GM19025 (cell line): ENCODE data around the gene R3HDM2.
"Not testable (repeated sequence)": the region's sequence is repeated elsewhere in the genome, so short reads cannot be mapped to it uniquely, and the experiment has no call there.

Experiments used
- ATAC-seq: cut with Tn5 transposase; IDR thresholded peaks from one replicate; pipeline ENCODE4 v1.9.1; 2021; ENCODE audit warnings: mild to moderate bottlenecking, low read depth, moderate library complexity; ENCODE audit not compliant: unreplicated experiment

Gene R3HDM2

DNA sequence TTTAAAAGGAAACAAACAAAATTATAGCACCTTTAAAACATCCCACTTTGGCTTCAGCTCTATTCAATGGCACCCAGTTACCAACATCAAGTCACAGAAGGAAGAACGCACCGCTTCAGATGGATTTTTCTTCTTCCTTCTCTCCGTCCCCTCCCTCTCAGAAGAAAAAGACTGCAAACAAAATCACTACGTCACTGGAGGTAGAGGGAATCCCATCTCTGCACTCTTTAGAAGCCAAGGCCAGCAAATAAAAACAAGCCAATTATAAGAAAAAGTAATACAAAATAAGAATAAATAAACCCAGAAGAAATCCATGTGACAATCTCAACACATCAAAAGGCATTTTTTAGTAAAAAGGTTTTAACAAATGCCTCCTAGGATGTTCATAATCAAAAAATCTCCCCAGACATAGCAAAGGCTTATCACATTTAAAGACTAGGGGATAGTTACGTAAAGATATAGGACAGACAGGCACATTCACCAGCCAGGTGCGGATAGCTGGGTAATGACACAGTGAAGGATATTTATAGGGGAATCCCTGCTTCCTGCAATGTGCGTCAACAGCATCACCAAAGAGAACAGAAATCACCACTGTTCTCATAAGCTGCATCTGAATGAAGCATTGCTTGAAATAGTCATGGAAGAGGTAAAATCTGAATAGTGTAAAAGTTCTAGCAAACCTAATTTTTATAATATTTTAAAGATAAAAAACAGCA lies 89.4 kb downstream of the R3HDM2 start:
- ATAC-seq, result no peak

GRCh38 chr12:57340104-57340503 lies 90.7 kb downstream of the R3HDM2 start:
- no peak for ATAC-seq

GRCh38 chr12:57336299-57336698 lies 94.5 kb downstream of the R3HDM2 start:
- ATAC-seq, result not testable (repeated sequence)

DNA sequence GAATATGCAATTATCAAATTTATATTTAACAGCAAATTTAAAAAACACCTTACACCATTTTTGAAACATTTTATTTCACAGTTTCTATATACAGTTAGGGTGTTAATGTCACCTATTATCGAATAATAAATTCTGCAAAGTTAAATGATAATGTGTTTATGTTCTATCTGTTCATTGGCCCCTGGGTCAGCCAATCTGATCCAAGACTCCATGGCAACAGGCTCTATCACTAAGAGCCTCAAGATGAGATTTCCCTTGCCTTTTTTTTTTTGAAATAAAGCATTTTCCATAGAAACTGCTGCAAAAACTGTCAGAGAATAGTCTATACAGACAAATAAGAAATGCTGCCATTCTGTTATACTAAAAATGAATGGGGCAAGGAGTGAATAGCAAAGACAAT lies 96.6 kb downstream of the R3HDM2 start:
- ATAC-seq, result no peak

- no peak for ATAC-seq
These were observed 98.1 kb downstream of the R3HDM2 start for GRCh38 chr12:57332646-57333312.

GRCh38 chr12:57330992-57331391 lies 99.9 kb downstream of the R3HDM2 start:
- ATAC-seq, result no peak

DNA sequence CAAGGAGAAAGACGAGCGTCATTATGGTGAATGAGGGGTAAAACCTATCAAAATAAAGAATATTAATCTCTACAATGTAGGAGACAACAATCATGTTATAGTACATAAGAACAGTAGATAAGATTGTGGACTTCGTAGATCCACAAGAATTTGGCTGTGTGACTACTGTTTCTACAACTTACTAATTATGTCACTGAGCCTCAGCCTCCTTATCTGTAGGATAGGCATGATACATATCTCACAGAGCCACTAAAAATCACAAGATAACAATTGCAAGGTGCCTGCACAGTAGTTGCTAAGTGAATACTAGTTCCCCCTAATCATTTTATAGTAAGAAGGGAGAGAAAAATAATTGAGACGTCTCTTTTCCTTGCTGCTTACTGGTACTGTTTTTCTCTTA lies 101.6 kb downstream of the R3HDM2 start:
- no peak for ATAC-seq

DNA sequence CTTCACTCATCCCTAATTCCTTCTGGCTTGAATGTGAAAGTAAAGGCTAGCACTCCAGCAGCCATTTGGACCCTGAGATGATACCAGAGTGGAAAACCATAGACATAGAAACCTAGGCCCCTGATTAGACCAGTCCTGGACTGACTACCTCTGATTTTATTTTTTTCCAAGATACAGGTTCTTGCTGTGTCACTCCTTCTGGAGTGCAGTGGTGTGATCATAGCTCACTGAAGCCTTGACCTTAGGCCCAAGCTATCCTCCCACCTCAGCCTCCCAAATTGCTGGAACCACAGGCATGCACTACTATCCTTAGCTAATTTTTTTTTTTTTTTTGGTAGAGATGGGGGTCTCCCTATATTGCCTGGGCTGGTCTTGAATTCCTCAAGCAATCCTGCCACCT lies 105.4 kb downstream of the R3HDM2 start:
- ATAC-seq, result no peak

DNA sequence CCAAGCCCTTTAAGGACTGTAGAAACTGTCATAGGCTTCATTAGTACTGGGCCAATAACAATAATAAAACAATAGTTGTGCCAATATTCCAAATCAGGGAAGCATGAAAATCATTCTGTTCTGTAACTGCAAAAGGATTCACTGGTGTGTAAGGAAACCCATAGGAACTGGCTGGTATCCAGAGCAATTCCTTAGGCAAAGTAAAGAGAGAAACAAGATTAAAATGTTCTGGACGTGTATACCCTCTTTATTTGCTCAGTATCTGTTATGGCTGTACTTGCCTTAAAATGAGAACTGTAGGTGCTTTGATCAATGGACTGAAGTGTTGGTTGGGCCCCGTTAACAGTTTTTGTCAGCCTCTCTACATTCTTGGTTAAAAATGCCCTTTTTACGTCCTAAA lies 107.4 kb downstream of the R3HDM2 start:
- no peak for ATAC-seq

DNA sequence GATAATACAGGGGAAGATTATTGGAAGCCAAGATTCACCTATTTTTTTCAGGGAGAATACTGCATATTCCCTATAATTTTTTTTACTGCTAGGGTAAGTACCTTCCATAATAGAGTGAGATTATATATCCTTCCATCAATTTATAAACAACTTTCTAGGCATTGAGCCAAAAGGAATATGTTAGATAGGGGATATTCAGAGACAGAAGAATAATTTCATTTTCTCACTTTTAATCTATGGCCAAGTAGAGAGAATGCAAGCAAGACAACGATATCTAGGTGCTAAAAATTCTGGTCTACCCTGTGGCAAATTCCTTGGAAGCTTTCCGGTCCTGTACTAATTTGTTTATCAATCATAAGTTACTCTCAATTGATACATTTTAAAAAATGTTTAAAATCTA lies 110.2 kb downstream of the R3HDM2 start:
- ATAC-seq, result no peak

GRCh38 chr12:57319678-57320469 lies 111.0 kb downstream of the R3HDM2 start:
- ATAC-seq, result no peak

GRCh38 chr12:57315681-57316080 lies 115.2 kb downstream of the R3HDM2 start:
- no peak for ATAC-seq

DNA sequence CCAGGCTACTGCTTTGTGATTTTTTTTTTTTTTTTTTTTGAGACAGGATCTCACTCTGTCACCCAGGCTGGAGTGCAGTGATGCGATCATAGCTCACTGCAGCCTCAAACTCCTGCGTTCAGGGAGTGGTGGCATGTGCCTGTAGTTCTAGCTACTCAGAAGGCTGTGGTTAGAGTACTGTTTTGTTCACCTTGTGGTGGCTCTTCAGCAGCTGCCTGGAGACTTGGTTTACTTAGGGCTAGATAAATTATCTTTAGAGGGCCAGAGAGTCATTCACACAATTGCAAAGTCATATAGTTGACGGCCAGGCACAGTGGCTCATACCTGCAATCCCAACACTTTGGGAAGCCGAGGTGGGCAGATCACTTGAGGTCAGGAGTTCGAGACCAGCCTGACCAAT lies 118.6 kb downstream of the R3HDM2 start:
- not testable (repeated sequence) for ATAC-seq

GRCh38 chr12:57309420-57309819 lies 121.4 kb downstream of the R3HDM2 start:
- ATAC-seq, result no peak

DNA sequence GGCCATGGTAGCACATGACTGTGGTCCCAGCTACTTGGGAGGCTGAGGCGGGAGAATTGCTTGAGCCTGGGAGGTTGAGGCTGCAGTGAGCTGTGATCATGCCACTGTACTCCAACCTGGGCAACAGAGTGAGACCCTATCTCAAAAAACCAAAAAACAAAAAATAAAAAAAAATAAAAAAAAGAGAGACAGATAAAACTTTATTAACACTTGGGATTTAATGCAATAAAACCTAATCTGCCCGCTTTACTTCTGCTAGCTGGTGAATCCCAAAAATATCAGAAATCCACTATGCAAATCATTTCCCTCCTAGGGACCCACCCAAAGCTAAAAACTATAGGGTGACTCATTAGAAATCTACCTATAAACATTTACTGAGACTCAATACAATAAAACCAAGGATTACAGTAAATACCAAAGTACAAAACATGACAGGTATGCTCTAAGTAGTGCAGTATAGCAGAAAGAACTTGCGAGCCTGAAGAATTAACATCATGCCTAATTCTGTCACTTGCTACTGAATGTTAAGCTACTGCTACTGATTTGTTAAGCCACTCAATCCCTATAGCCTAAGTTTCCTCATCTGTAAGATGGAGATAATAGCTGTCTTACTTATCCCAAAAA lies 129.8 kb downstream of the R3HDM2 start:
- no peak for ATAC-seq

GRCh38 chr12:57299514-57300016 lies 131.3 kb downstream of the R3HDM2 start:
- ATAC-seq, result no peak

DNA sequence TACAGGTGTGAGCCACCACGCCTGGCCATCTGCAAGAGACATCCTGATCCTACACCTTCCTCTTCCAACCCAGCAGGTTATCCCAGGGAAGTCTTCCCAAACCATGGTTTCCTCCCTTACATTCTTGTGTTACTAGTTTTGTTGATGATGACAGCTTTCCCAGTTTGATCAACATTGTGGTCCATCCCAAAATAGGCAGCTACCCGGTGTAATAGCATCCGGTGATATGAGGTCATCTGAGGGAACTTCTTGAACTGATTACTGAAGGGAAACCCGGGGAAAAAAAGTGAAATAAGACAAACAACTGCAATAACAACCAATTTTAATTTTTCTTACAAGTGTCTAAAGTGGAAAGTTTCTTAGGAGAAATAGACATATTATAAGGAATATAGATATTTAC lies 134.6 kb downstream of the R3HDM2 start:
- no peak for ATAC-seq

DNA sequence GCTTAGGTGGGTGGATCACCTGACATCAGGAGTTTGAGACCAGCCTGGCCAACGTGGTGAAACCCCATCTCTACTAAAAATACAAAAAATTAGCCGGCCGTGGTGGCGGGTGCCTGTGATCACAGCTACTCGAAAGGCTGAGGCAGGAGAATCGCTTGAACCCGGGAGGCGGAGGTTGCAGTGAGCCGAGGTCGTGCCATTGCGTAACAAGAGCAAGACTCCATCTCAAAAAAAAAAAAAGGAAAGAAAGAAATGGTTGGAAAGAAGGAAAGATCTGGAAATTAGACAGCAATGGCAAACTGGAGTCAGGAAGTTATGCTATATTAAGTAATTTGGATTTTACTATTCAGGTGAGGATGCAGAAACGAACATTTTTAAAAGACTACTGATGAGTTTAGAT lies 148.8 kb downstream of the R3HDM2 start:
- ATAC-seq, result not testable (repeated sequence)

DNA sequence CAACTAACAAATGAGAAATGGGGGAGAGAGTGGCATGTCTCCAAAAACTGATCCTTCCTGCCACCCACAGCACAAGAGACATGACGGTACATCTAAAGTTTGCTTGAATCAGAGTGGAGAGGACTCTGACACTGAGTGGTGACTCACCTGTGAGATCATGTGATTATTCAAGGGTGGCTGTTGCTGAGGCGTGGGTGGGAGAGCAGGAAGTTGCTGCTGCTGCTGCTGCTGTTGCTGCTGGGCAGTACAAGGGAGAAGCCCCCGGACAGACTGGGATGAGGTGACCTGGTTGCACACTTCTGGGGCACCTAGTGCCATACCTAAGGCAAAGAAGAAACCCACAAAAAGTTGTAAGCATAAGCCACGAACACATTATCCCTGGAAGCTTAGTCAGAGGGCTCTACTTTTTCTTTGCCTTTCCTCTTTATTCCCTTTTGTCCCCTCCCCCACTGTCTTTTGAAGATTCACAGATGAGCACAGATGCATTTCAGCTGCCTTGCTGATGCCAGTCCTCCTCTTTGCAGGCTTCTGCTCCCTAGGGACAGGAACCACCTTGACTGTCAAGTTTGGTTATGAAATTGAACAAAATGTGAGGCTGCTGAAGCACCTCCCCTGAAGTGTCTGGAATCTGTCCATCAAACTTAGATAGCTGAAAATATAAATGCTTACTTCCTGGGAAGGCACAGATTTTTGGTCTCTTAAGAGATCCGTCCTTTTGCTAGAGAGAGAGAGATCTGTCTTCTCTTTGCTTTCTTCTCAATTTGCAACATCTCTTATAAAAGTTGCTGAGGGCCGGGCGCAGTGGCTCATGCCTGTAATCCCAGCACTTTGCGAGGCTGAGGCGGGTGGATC lies 150.4 kb downstream of the R3HDM2 start:
- peak; percentile 79 for ATAC-seq
